ENCODE measurements around the gene GABRA5.

GABRA5 gene

GRCh38 chr15:26877831-26878230 lies 11.0 kb downstream of the GABRA5 start:
- H3K4me3 ChIP-seq (ENCODE audit: low read depth, low read length): no peak overlapping the region
- TF ChIP-seq CTCF (IDR thresholded peaks at IDR 0.05; ENCODE audit: borderline replicate concordance, insufficient read depth, low read depth, low read length): no peak

- no peak overlapping the region for H3K4me3 ChIP-seq (ENCODE audit: low read depth, low read length)
- TF ChIP-seq CTCF (IDR thresholded peaks at IDR 0.05; ENCODE audit: borderline replicate concordance, insufficient read depth, low read depth, low read length): no peak
Measured at GRCh38 chr15:26879706-26880105, 12.8 kb downstream of the GABRA5 start.

- no peak for TF ChIP-seq CTCF (IDR thresholded peaks at IDR 0.05; ENCODE audit: borderline replicate concordance, insufficient read depth, low read depth, low read length)
- H3K4me3 ChIP-seq (ENCODE audit: low read depth, low read length): no peak overlapping the region
Measured at GRCh38 chr15:26882112-26882511, 15.2 kb downstream of the GABRA5 start.

GRCh38 chr15:26882616-26883365 lies 15.9 kb downstream of the GABRA5 start:
- H3K4me3 ChIP-seq (ENCODE audit: low read depth, low read length): no peak overlapping the region
- TF ChIP-seq CTCF (IDR thresholded peaks at IDR 0.05; ENCODE audit: borderline replicate concordance, insufficient read depth, low read depth, low read length): no peak

- H3K4me3 ChIP-seq (ENCODE audit: low read depth, low read length): no peak overlapping the region
- no peak for TF ChIP-seq CTCF (IDR thresholded peaks at IDR 0.05; ENCODE audit: borderline replicate concordance, insufficient read depth, low read depth, low read length)
Measured at GRCh38 chr15:26883466-26883865, 16.6 kb downstream of the GABRA5 start.

GRCh38 chr15:26886566-26886965 lies 19.7 kb downstream of the GABRA5 start:
- TF ChIP-seq CTCF (IDR thresholded peaks at IDR 0.05; ENCODE audit: borderline replicate concordance, insufficient read depth, low read depth, low read length): no peak
- no peak overlapping the region for H3K4me3 ChIP-seq (ENCODE audit: low read depth, low read length)

- no peak for TF ChIP-seq CTCF (IDR thresholded peaks at IDR 0.05; ENCODE audit: borderline replicate concordance, insufficient read depth, low read depth, low read length)
- no peak overlapping the region for H3K4me3 ChIP-seq (ENCODE audit: low read depth, low read length)
Measured at GRCh38 chr15:26887926-26888666, 21.2 kb downstream of the GABRA5 start.
